Right lung (tissue), 5 donors: ENCODE data around the gene TMPRSS5. TPM values are rescaled to one million over a fixed set of nuclear protein-coding genes. Genes with fewer than 3 reads are reported as not detected.

Experiments used
- polyA plus RNA-seq, 5 donors: library from polyadenylated mRNA; unstranded; fragments of 120-200 nt; gene quantifications; one replicate each; pipeline versions ENCODE4 v1.2.1 to v1.2.3, GENCODE V29; 2013; ENCODE audit warnings: inconsistent platforms in 1 of 5, low replicate concordance in 1 of 5; ENCODE audit not compliant: insufficient read length in 5 of 5, insufficient read depth in 1 of 5

Gene TMPRSS5
- polyA plus RNA-seq, 5 donors, result 0.67 to 1.9 (median 1.2) TPM

Other genes starting within 250 kb of the TMPRSS5 start
- under 1 TPM; 0.15 to 0.35 (median 0.31) TPM for gene DRD2, start 230.9 kb downstream of the TMPRSS5 start, polyA plus RNA-seq
- 10 to 100 TPM; 18.1 to 26.5 (median 24.5) TPM for gene ZW10, start 67.4 kb upstream of the TMPRSS5 start, polyA plus RNA-seq
- not detected for gene CLDN25, start 73.5 kb upstream of the TMPRSS5 start, polyA plus RNA-seq
- gene USP28, start 169.3 kb upstream of the TMPRSS5 start, polyA plus RNA-seq, result 10 to 100 TPM; 29.3 to 54.9 (median 46.7) TPM
- gene HTR3B, start 198.5 kb upstream of the TMPRSS5 start, polyA plus RNA-seq, result under 1 TPM; 0.12 to 0.15 (median 0.14) TPM